K562 (cell line): ENCODE results near the gene CARD14. TPM values are rescaled to one million over a fixed set of nuclear protein-coding genes. Genes with fewer than 3 reads are reported as not detected.

Experiments
- ATAC-seq: fragments of 200-7000 bp; cut with Tn5 transposase; 3 replicates; pipeline ENCODE4 v1.9.1; 2020; ENCODE audit warnings: moderate library complexity
- BruUV-seq: library from RNA; stranded (reverse); fragments of 400-500 nt; replicated peaks from 2 replicates; lab custom pipeline; 2021; lab: Mats Ljungman, UMichigan
- CTCF ChIA-PET: fragments of 300-600 bp; formaldehyde crosslinking; extraction: SDS; loops from one replicate; lab custom pipeline; 2021; ENCODE audit warnings: low intra/inter-chr PET ratio; lab: Yijun Ruan, JAX
- POLR2A ChIA-PET: fragments of 300-600, 350-650 bp; sonication (Branson Sonifier 250); formaldehyde crosslinking; extraction: SDS; loops from one replicate; lab custom pipeline; 2021; ENCODE audit warnings: antibody characterized with exemption, inconsistent platforms; lab: Yijun Ruan, JAX
- DNase-seq, 4 experiments: peaks; one replicate each; pipeline versions ENCODE4 v3.0.0 to v3.0.0-alpha.2; 2011 to 2018; ENCODE audit warnings: low spot score in 3 of 4, mixed read lengths in 3 of 4; ENCODE audit errors: extremely low read depth in 1 of 4
- FAIRE-seq: peaks from 2 replicates; lab custom pipeline; 2011; peaks lifted over from hg19 to GRCh38; lab: Jason Lieb, UNC
- H2AFZ ChIP-seq: 2 replicates; pipeline ENCODE4 v1.6.0; 2011; ENCODE audit warnings: low read depth, low read length, control low read depth, inconsistent platforms
- H3K27ac ChIP-seq: fragments of 200-600 bp; 3 replicates; pipeline ENCODE4 v1.8.0; 2011; ENCODE audit warnings: low read depth, mild to moderate bottlenecking, control low read depth, inconsistent platforms, low read length, moderate library complexity, mixed read lengths; ENCODE audit errors: extremely low read depth
- H3K27me3 ChIP-seq, 2 experiments: fragments of 300-600 bp in 1 of 2; 2 replicates in 1 of 2; 3 replicates in 1 of 2; pipeline versions ENCODE4 v1.6.0 to v1.8.0; 2011; ENCODE audit warnings: inconsistent platforms in 2 of 2, low read length in 2 of 2, mild to moderate bottlenecking in 1 of 2, mixed read lengths in 1 of 2, moderate library complexity in 1 of 2; ENCODE audit not compliant: control insufficient read depth in 2 of 2, insufficient read depth in 2 of 2
- H3K36me3 ChIP-seq: fragments of 300-600 bp; 3 replicates; pipeline ENCODE4 v1.8.0; 2011; ENCODE audit warnings: mild to moderate bottlenecking, low read length, inconsistent platforms; ENCODE audit not compliant: control insufficient read depth, insufficient read depth
- H3K4me1 ChIP-seq, 2 experiments: fragments of 200-600 bp in 1 of 2; replicated peaks in 1 of 2; 2 replicates in 1 of 2; 3 replicates in 1 of 2; pipeline versions ENCODE4 v1.5.1 to v1.8.0; 2011; ENCODE audit warnings: inconsistent platforms in 2 of 2, low read length in 2 of 2, mild to moderate bottlenecking in 1 of 2, mixed read lengths in 1 of 2, moderate library complexity in 1 of 2; ENCODE audit not compliant: control insufficient read depth in 2 of 2, insufficient read depth in 2 of 2
- H3K4me2 ChIP-seq: 2 replicates; pipeline ENCODE4 v1.6.1; 2011; ENCODE audit warnings: low read length, control low read depth, inconsistent platforms, mixed read lengths; ENCODE audit not compliant: insufficient read depth
- H3K4me3 ChIP-seq: fragments of 200-600 bp; sonication (generic), shearing (Covaris generic); 2 replicates; pipeline ENCODE4 v1.5.1; 2016; ENCODE audit warnings: control low read depth, inconsistent platforms
- H3K79me2 ChIP-seq: fragments of 200-600 bp; 3 replicates; pipeline ENCODE4 v1.8.0; 2011; ENCODE audit warnings: low read length, inconsistent platforms; ENCODE audit not compliant: control insufficient read depth, insufficient read depth
- H3K9ac ChIP-seq, 2 experiments: 2 replicates each; pipeline versions ENCODE4 v1.6.0 to v1.6.1; 2011; ENCODE audit warnings: low read depth in 2 of 2, low read length in 2 of 2, control low read depth in 1 of 2, inconsistent platforms in 1 of 2, mild to moderate bottlenecking in 1 of 2, mixed read lengths in 1 of 2; ENCODE audit not compliant: insufficient read depth in 1 of 2
- H3K9me1 ChIP-seq: one replicate; pipeline ENCODE4 v1.6.0; 2011; ENCODE audit warnings: inconsistent platforms, mild to moderate bottlenecking, low read length, moderate library complexity; ENCODE audit not compliant: control insufficient read depth, insufficient read depth
- H3K9me3 ChIP-seq: replicated peaks from 2 replicates; pipeline ENCODE4 v1.5.1; 2011; ENCODE audit warnings: low read depth, low read length, inconsistent platforms; ENCODE audit not compliant: control insufficient read depth, insufficient read depth
- H4K20me1 ChIP-seq: replicated peaks from 2 replicates; pipeline ENCODE4 v1.6.1; 2011; ENCODE audit warnings: low read length, inconsistent platforms, mixed read lengths; ENCODE audit not compliant: control insufficient read depth, insufficient read depth
- ATF3 ChIP-seq, 2 experiments: fragments of 450-650 bp in 1 of 2; sonication (generic) in 1 of 2; formaldehyde crosslinking in 1 of 2; IDR thresholded peaks in 1 of 2; conservative IDR thresholded peaks in 1 of 2; 2 replicates each; pipeline versions ENCODE4 v1.6.1 to v1.8.1; 2016 to 2023; ENCODE audit warnings: mild to moderate bottlenecking in 2 of 2, moderate library complexity in 2 of 2, inconsistent platforms in 1 of 2, missing genetic modification reagents in 1 of 2
- CBFA2T3 ChIP-seq: fragments of 450-650 bp; IDR thresholded peaks from 2 replicates; pipeline ENCODE4 v1.6.1; 2017
- CEBPZ ChIP-seq: fragments of 150-350 bp; IDR thresholded peaks from 2 replicates; pipeline ENCODE4 v1.6.1; 2014; ENCODE audit warnings: low read depth, mild to moderate bottlenecking, low read length, borderline replicate concordance
- CHD2 ChIP-seq: IDR thresholded peaks from 2 replicates; pipeline ENCODE4 v1.6.1; 2011; ENCODE audit warnings: low read depth, low read length
- FOSL1 ChIP-seq: fragments of 200-800 bp; sonication (Bioruptor generic); conservative IDR thresholded peaks from 2 replicates; pipeline ENCODE4 v1.6.1; 2016; ENCODE audit warnings: missing genetic modification characterization, missing compliant biosample characterization
- FOXM1 ChIP-seq, 2 experiments: fragments of 450-650 bp in 1 of 2; sonication (generic) in 1 of 2; formaldehyde crosslinking in 1 of 2; IDR thresholded peaks; 2 replicates each; pipeline versions ENCODE4 v1.6.1 to v1.9.0; 2017 to 2022; ENCODE audit warnings: low read depth in 2 of 2, mild to moderate bottlenecking in 2 of 2, missing genetic modification reagents in 1 of 2, moderate library complexity in 1 of 2
- PPARD ChIP-seq: fragments of 250-450 bp; sonication (Bioruptor Pico); IDR thresholded peaks from 2 replicates; pipeline ENCODE4 v1.8.0; 2022; ENCODE audit warnings: inconsistent platforms, mild to moderate bottlenecking, moderate library complexity
- TCF3 ChIP-seq: sonication (generic); formaldehyde crosslinking; IDR thresholded peaks from 2 replicates; pipeline ENCODE4 v1.4.0; 2020; ENCODE audit warnings: mild to moderate bottlenecking, missing genetic modification reagents
- ZNF174 ChIP-seq: fragments of 250-450 bp; sonication (Bioruptor Pico); IDR thresholded peaks from 2 replicates; pipeline ENCODE4 v1.4.0; 2020; ENCODE audit warnings: mild to moderate bottlenecking
- WGBS: fragments of 100-300 bp; shearing (Covaris generic); methylation state at CpG from one replicate; pipeline ENCODE4 v1.1.6; 2016; ENCODE audit warnings: low coverage, mixed read lengths; ENCODE audit not compliant: insufficient coverage; ENCODE audit errors: missing lambda C conversion rate; 5-methylcytosine and 5-hydroxymethylcytosine counted together
- in situ Hi-C: fragments of 300-500 bp; cut with MboI; formaldehyde crosslinking; loops from 4 replicates; pipeline ENCODE4 v1.15.0; 2018; ENCODE audit warnings: inconsistent platforms, mixed read lengths
- intact Hi-C: fragments of 100-400 bp; cut with micrococcal nuclease; formaldehyde crosslinking; loops from 2 replicates; pipeline ENCODE4 v1.14.2; 2022
- polyA plus RNA-seq, 8 experiments: library from polyadenylated mRNA; depleted of rRNA in 4 of 8; stranded (reverse) in 5 of 8; unstranded in 3 of 8; fragments of >200 nt; fragmentation: Nextera tagmentation in 2 of 8; fragmentation: Illumina TruSeq in 1 of 8; extraction: Ambion mirVana in 2 of 8; extraction: Trizol in 1 of 8; gene quantifications; 2 replicates each; pipeline versions ENCODE4 v1.2.1 to v1.2.3, GENCODE V29; 2011 to 2014; ENCODE audit warnings: inconsistent platforms in 1 of 8, missing spikeins in 1 of 8
- total RNA-seq, 7 experiments: library from RNA; depleted of rRNA in 6 of 7; stranded (reverse); fragments of >200 nt in 6 of 7; fragmentation: Illumina TruSeq in 2 of 7; extraction: Trizol in 2 of 7; gene quantifications; 2 replicates each; pipeline versions ENCODE4 v1.2.1 to v1.2.3, GENCODE V29; 2011 to 2021; ENCODE audit warnings: low replicate concordance in 1 of 7

Gene CARD14
- total and polyA plus RNA-seq, 9 of the 15 experiments (the other 6 are each of a cell fraction or from before 2014, with no cell fraction given): not detected

GRCh38 chr17:80122926-80123505, 46.8 kb upstream of the CARD14 start:
- Histone ChIP-seq H2AFZ (no peak overlapping the region), H3K4me2 (no peak overlapping the region), H3K36me3 (no peaks in the 10 kb centered on the region), H3K27me3 (peaks cover 33 to 55% of the 10 kb centered on the region in 2 experiments; a peak in 4 of 5 replicates), H3K27ac (no peak overlapping the region), H3K4me3 (no peak overlapping the region), H3K9me3 (no peaks in the 10 kb centered on the region), H4K20me1 (no peaks in the 10 kb centered on the region), H3K9me1 (no peaks in the 10 kb centered on the region), H3K9ac (no peak overlapping the region), H3K4me1 (peaks cover 0 to 25% of the 10 kb centered on the region in 2 experiments; a peak in 2 of 5 replicates)
- ChIA-PET POLR2A (interaction anchor here (0.5 to 2.0 kb wide), 4 partner anchors 11 to 148 kb away, joined by 3 to 24 read pairs (median 4); no protein-coding TSS in a partner anchor), CTCF (interaction anchor here (0.5 kb wide), 1 partner anchor 116 kb away, joined by 3 read pairs; no protein-coding TSS in a partner anchor)
- no TSS peak for BruUV-seq
- no peak for ATAC-seq
- no peak for FAIRE-seq
- no peak for DNase-seq
- in situ Hi-C loops: no loop called here
- 12% methylated on average over 6 of the region's 6 CpGs for WGBS
- no peak for TF ChIP-seq PPARD
- 0 out of 2 replicates have a peak, but pooled peaks have one; percentile 15 for TF ChIP-seq CBFA2T3
- TF ChIP-seq, all 486 proteins: peak for 1
- no peaks in the 10 kb centered on the region for H3K79me2 ChIP-seq
- intact Hi-C loops: no loop called here

- ATAC-seq: no peak
- ChIA-PET POLR2A (interaction anchor here (0.7 to 2.0 kb wide), 4 partner anchors 10 to 315 kb away, joined by 3 to 24 read pairs (median 4); no protein-coding TSS in a partner anchor), CTCF (interaction anchor here (0.5 kb wide), 1 partner anchor 117 kb away, joined by 3 read pairs; no protein-coding TSS in a partner anchor)
- H3K9ac ChIP-seq: no peak overlapping the region; a peak in 1 of 4 replicates
- intact Hi-C loops (loop anchor here (1.0 kb wide), 1 partner anchor 41 kb away; no protein-coding TSS in a partner anchor), in situ Hi-C loops (no loop called here)
- H3K4me3 ChIP-seq: no peak overlapping the region
- H3K4me2 ChIP-seq: no peak overlapping the region
- no peaks in the 10 kb centered on the region for H3K79me2 ChIP-seq
- no peaks in the 10 kb centered on the region for H3K9me1 ChIP-seq
- H3K27ac ChIP-seq: no peak overlapping the region
- DNase-seq: no peak
- no peaks in the 10 kb centered on the region for H3K9me3 ChIP-seq
- 17% methylated on average over 14 of the region's 15 CpGs for WGBS
- BruUV-seq: no TSS peak
- H3K27me3 ChIP-seq: peaks cover 32 to 47% of the 10 kb centered on the region in 2 experiments; a peak in 4 of 5 replicates
- peaks cover 0 to 17% of the 10 kb centered on the region in 2 experiments; a peak in 2 of 5 replicates for H3K4me1 ChIP-seq
- no peak for FAIRE-seq
- H2AFZ ChIP-seq: no peak overlapping the region
- no peaks in the 10 kb centered on the region for H3K36me3 ChIP-seq
- no peaks in the 10 kb centered on the region for H4K20me1 ChIP-seq
- TF ChIP-seq ZNF174 (CRISPR knock-in tag) (no peak), CEBPZ (no peak), FOXM1 (IDR thresholded peaks at IDR 0.05; ENCODE audit: low read depth) (no peak), FOXM1 (CRISPR knock-in tag; IDR thresholded peaks at IDR 0.05; ENCODE audit: low read depth) (no peak), TCF3 (CRISPR knock-in tag) (0 out of 2 replicates have a peak, but pooled peaks have one; percentile 29), FOSL1 (tag) (peak; percentile 64), CBFA2T3 (peak; percentile 65), ATF3 (IDR thresholded peaks at IDR 0.05) (peak; percentile 18; the same call in 1 of the 2 replicates), ATF3 (CRISPR knock-in tag; conservative IDR thresholded peaks at IDR 0.05) (no peak), CHD2 (no peak)
These were observed 46.0 kb upstream of the CARD14 start for GRCh38 chr17:80123791-80124190.
